Activated B cell treated with CpG ODN at 0.5 μM for 24 hours (primary cell): ENCODE measurements around the gene MAPK12. TPM values are rescaled to one million over a fixed set of nuclear protein-coding genes. Genes with fewer than 3 reads are reported as not detected.

Source experiments
- ATAC-seq: fragments of 200-7000 bp; cut with Tn5 transposase; one replicate; pipeline ENCODE4 v1.10.0; 2021; ENCODE audit warnings: low read depth, mild to moderate bottlenecking, moderate library complexity
- CTCF ChIA-PET: fragments of 350-600 bp; sonication (Branson Sonifier 250); formaldehyde crosslinking; loops from one replicate; lab custom pipeline; 2021; ENCODE audit warnings: antibody characterized with exemption; lab: Charles Lee
- POLR2A ChIA-PET: fragments of 350-600 bp; sonication (Branson Sonifier 250); formaldehyde crosslinking; loops from one replicate; lab custom pipeline; 2021; ENCODE audit warnings: antibody characterized with exemption; lab: Charles Lee
- DNase-seq: peaks from one replicate; pipeline ENCODE4 v3.0.0; 2022
- H3K27ac Mint-ChIP-seq: one replicate; pipeline ENCODE4 v1.8.0; 2020; ENCODE audit warnings: mixed read lengths
- H3K27me3 Mint-ChIP-seq: one replicate; pipeline ENCODE4 v1.8.0; 2021; ENCODE audit warnings: mixed read lengths
- H3K36me3 Mint-ChIP-seq: one replicate; pipeline ENCODE4 v1.8.0; 2021; ENCODE audit warnings: low read depth, mixed read lengths
- H3K4me1 Mint-ChIP-seq: one replicate; pipeline ENCODE4 v1.8.0; 2021; ENCODE audit warnings: mixed read lengths
- H3K4me3 Mint-ChIP-seq: one replicate; pipeline ENCODE4 v1.8.0; 2020; ENCODE audit warnings: mild to moderate bottlenecking, mixed read lengths
- H3K9me3 Mint-ChIP-seq: one replicate; pipeline ENCODE4 v1.8.0; 2020; ENCODE audit warnings: mixed read lengths
- intact Hi-C: fragments of 100-400 bp; cut with micrococcal nuclease; formaldehyde crosslinking; loops from one replicate; pipeline ENCODE4 v1.15.1; 2024
- total RNA-seq: library from RNA; stranded (reverse); gene quantifications from 2 replicates; pipeline ENCODE4 v1.2.3, GENCODE V29; 2022
- TF ChIP-seq, protein P1 (sequence below): fragments of 200-600 bp; IDR thresholded peaks from one replicate; pipeline ENCODE4 v1.8.0; 2022; ENCODE audit warnings: antibody characterized with exemption, mild to moderate bottlenecking

Gene MAPK12
- total RNA-seq, 1 donor from 2014 or later, result 4.4 TPM

- POLR2A ChIA-PET, result no interaction called here
- DNase-seq, result no peak
- no peak overlapping the region for H3K4me3 Mint-ChIP-seq
- CTCF ChIA-PET, result no interaction called here
- TF ChIP-seq, protein P1, sequence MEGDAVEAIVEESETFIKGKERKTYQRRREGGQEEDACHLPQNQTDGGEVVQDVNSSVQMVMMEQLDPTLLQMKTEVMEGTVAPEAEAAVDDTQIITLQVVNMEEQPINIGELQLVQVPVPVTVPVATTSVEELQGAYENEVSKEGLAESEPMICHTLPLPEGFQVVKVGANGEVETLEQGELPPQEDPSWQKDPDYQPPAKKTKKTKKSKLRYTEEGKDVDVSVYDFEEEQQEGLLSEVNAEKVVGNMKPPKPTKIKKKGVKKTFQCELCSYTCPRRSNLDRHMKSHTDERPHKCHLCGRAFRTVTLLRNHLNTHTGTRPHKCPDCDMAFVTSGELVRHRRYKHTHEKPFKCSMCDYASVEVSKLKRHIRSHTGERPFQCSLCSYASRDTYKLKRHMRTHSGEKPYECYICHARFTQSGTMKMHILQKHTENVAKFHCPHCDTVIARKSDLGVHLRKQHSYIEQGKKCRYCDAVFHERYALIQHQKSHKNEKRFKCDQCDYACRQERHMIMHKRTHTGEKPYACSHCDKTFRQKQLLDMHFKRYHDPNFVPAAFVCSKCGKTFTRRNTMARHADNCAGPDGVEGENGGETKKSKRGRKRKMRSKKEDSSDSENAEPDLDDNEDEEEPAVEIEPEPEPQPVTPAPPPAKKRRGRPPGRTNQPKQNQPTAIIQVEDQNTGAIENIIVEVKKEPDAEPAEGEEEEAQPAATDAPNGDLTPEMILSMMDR, result no peak
- H3K27me3 Mint-ChIP-seq, result no peaks in the 10 kb centered on the region
- intact Hi-C loops, result no loop called here
- H3K9me3 Mint-ChIP-seq, result no peaks in the 10 kb centered on the region
- no peaks in the 10 kb centered on the region for H3K4me1 Mint-ChIP-seq
- no peak overlapping the region for H3K27ac Mint-ChIP-seq
- peaks cover 4% of the 10 kb centered on the region for H3K36me3 Mint-ChIP-seq
- no peak for ATAC-seq
Measured at GRCh38 chr22:50282361-50283155, 21.1 kb upstream of the MAPK12 start.

- H3K4me1 Mint-ChIP-seq, result no peaks in the 10 kb centered on the region
- H3K4me3 Mint-ChIP-seq, result no peak overlapping the region
- H3K36me3 Mint-ChIP-seq, result peaks cover 4% of the 10 kb centered on the region
- DNase-seq (no peak), ATAC-seq (no peak)
- H3K9me3 Mint-ChIP-seq, result no peaks in the 10 kb centered on the region
- H3K27ac Mint-ChIP-seq, result no peak overlapping the region
- TF ChIP-seq, protein P1, result no peak
- POLR2A ChIA-PET, result no interaction called here
- no peaks in the 10 kb centered on the region for H3K27me3 Mint-ChIP-seq
- CTCF ChIA-PET, result no interaction called here
- intact Hi-C loops, result no loop called here
Measured at GRCh38 chr22:50281957-50282356, 20.5 kb upstream of the MAPK12 start.

GRCh38 chr22:50281384-50281760, 19.9 kb upstream of the MAPK12 start:
- H3K36me3 Mint-ChIP-seq, result peaks cover 4% of the 10 kb centered on the region
- CTCF ChIA-PET, result no interaction called here
- H3K9me3 Mint-ChIP-seq, result no peaks in the 10 kb centered on the region
- H3K27me3 Mint-ChIP-seq, result no peaks in the 10 kb centered on the region
- intact Hi-C loops, result no loop called here
- H3K4me1 Mint-ChIP-seq, result no peaks in the 10 kb centered on the region
- POLR2A ChIA-PET, result no interaction called here
- no peak for DNase-seq
- ATAC-seq, result no peak
- no peak overlapping the region for H3K27ac Mint-ChIP-seq
- TF ChIP-seq, protein P1, result no peak
- H3K4me3 Mint-ChIP-seq, result no peak overlapping the region

DNA sequence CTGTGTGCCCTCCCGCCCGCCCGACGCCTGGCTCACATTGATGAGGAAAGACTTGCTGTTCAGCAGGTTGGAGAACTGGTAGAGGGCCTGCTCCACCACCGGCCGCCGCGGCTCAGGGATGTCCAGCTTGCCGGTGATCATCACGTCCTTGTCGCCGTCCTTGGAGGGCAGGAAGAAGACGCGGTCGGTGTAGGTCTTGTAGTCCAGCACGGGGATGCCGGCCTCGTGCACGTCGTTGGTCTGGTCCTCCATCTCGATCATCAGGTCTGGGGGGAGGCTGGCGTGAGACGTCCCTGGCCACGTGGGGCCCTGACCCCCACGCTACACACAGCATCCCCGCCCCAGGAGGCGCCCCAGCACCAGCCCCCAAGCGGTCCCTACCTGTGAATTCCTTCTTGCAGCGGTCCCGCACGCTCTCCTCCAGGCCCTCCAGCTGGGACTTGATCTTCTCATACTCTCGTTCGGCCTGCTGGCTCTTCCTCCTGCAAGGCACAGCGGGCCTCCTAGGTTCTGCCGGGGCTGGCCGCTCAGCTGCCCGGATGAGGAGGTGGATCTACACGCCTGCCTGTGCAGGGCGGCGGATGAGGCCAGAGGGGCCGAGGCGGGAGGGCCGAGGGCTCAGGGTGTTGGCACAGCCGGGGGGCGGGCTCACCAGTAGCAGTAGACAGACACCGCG, 19.4 kb upstream of the MAPK12 start:
- intact Hi-C loops, result no loop called here
- H3K27ac Mint-ChIP-seq, result no peak overlapping the region
- CTCF ChIA-PET, result no interaction called here
- H3K27me3 Mint-ChIP-seq, result no peaks in the 10 kb centered on the region
- POLR2A ChIA-PET, result no interaction called here
- H3K4me3 Mint-ChIP-seq, result no peak overlapping the region
- ATAC-seq, result no peak
- no peak for DNase-seq
- peaks cover 4% of the 10 kb centered on the region for H3K36me3 Mint-ChIP-seq
- no peaks in the 10 kb centered on the region for H3K4me1 Mint-ChIP-seq
- H3K9me3 Mint-ChIP-seq, result no peaks in the 10 kb centered on the region
- TF ChIP-seq, protein P1, result no peak

DNA sequence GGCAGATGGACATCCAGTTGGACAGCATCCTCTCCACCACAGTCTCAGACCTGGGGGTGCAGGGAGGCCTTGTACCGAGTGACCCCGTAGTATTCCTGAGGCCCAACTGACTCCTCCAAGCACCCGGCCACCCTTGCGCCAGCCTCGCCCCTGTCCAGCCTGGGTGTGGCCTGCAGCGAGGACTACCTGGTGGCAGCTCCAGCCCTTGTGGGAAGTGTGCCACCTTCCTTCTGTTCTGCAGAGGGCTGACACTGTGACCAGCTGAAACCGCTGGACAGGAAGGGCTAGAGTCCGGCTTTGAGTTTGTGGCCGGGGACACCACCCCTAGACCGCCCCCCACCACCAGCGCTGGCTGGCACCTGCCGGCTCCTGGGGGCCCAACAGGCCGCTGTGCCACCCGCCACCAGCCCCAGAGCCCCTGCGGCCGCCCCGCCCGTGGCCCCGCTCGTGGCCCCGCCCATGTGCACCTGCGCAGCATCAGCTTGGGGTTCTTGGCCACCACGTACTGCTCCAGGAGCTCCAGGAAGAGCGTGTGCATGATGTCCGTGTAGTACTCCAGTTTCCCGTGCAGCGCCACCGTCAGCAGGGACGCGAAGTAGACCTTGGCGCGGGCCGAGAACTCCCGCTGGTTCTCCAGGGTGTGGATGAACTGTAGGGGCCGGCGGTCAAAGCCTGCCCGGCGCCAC, 18.7 kb upstream of the MAPK12 start:
- POLR2A ChIA-PET, result no interaction called here

More for the DNA sequence above, 18.7 kb upstream of the MAPK12 start:
- no peaks in the 10 kb centered on the region for H3K27me3 Mint-ChIP-seq
- CTCF ChIA-PET, result no interaction called here
- no peaks in the 10 kb centered on the region for H3K9me3 Mint-ChIP-seq
- DNase-seq, result no peak
- H3K4me3 Mint-ChIP-seq, result no peak overlapping the region
- intact Hi-C loops, result no loop called here
- TF ChIP-seq, protein P1, result no peak
- no peak for ATAC-seq
- H3K36me3 Mint-ChIP-seq, result peaks cover 4% of the 10 kb centered on the region
- H3K27ac Mint-ChIP-seq, result no peak overlapping the region
- no peaks in the 10 kb centered on the region for H3K4me1 Mint-ChIP-seq
